Esophagus (tissue), 2 donors: ENCODE data around the gene THBS2. TPM values are rescaled to one million over a fixed set of nuclear protein-coding genes. Genes with fewer than 3 reads are reported as not detected.
"Not testable (repeated sequence)": the region's sequence is repeated elsewhere in the genome, so short reads cannot be mapped to it uniquely, and the experiment has no call there.

ENCODE experiments used
- H3K27ac ChIP-seq, 2 donors: one replicate each; pipeline ENCODE4 v1.5.1; 2013; ENCODE audit warnings: low read depth in 2 of 2, mild to moderate bottlenecking in 2 of 2, inconsistent platforms in 1 of 2, low read length in 1 of 2, moderate library complexity in 1 of 2
- H3K27me3 ChIP-seq, 2 donors: one replicate each; pipeline ENCODE4 v1.6.1; 2013; ENCODE audit warnings: low read length in 2 of 2, control low read depth in 1 of 2, mild to moderate bottlenecking in 1 of 2; ENCODE audit not compliant: insufficient read depth in 2 of 2, control insufficient read depth in 1 of 2
- H3K36me3 ChIP-seq, 2 donors: one replicate each; pipeline ENCODE4 v1.6.1; 2013; ENCODE audit warnings: low read length in 1 of 2; ENCODE audit not compliant: control insufficient read depth in 2 of 2, insufficient read depth in 2 of 2
- H3K4me1 ChIP-seq, 2 donors: one replicate each; pipeline ENCODE4 v1.6.1; 2013; ENCODE audit warnings: low read length in 1 of 2; ENCODE audit not compliant: control insufficient read depth in 2 of 2, insufficient read depth in 2 of 2
- H3K4me3 ChIP-seq, 2 donors: one replicate each; pipeline ENCODE4 v1.5.1; 2013; ENCODE audit warnings: low read length in 2 of 2, mild to moderate bottlenecking in 2 of 2, low read depth in 1 of 2, moderate library complexity in 1 of 2
- H3K9me3 ChIP-seq, 2 donors: one replicate each; pipeline ENCODE4 v1.6.1; 2013; ENCODE audit warnings: mild to moderate bottlenecking in 2 of 2, low read depth in 1 of 2, low read length in 1 of 2, moderate library complexity in 1 of 2; ENCODE audit not compliant: control insufficient read depth in 2 of 2, insufficient read depth in 1 of 2
- WGBS, 2 donors: extraction: QIAGEN DNeasy Blood & Tissue Kit; methylation state at CpG; one replicate each; pipeline ENCODE4 v1.1.7; 2013; 5-methylcytosine and 5-hydroxymethylcytosine counted together
- polyA plus RNA-seq, 2 donors: library from polyadenylated mRNA; stranded (reverse); fragments of 200-250 nt; gene quantifications; one replicate each; pipeline ENCODE4 v1.2.3, GENCODE V29; 2013
- donor health status: healthy with polysubstance abuse.
- donor health status: Bipolar disorder and iron deficiency.

The THBS2 gene
- 1 to 10 TPM; 1.6 to 2.5 TPM for polyA plus RNA-seq

GRCh38 chr6:169253337-169254238 is at the start of gene THBS2:
TSS of gene THBS2 (minus strand) at chr6:169253846. CDS start at chr6:169250784, 3,062 bp downstream.
- Histone ChIP-seq H3K4me1 (peaks cover 8 to 9% of the 10 kb centered on the region in 2 donors), H3K36me3 (no peaks in the 10 kb centered on the region), H3K4me3 (peak within 1 kb of the TSS; percentile 27 to 34), H3K27ac (peak within 1 kb of the TSS; percentile 17 to 50), H3K27me3 (no peaks in the 10 kb centered on the region), H3K9me3 (no peaks in the 10 kb centered on the region)
- 9 to 10% methylated on average over 34 of the region's 34 CpGs for WGBS, 2 donors

- Histone ChIP-seq H3K36me3 (no peaks in the 10 kb centered on the region), H3K27ac (no peak overlapping the region), H3K4me3 (no peak overlapping the region), H3K27me3 (no peaks in the 10 kb centered on the region), H3K4me1 (no peaks in the 10 kb centered on the region), H3K9me3 (no peaks in the 10 kb centered on the region)
- WGBS, 2 donors = 62 to 94% methylated on average over 2 to 3 of the region's 3 CpGs
Measured at GRCh38 chr6:169302716-169303115, 49.1 kb upstream of the THBS2 start.

- Histone ChIP-seq H3K36me3 (no peaks in the 10 kb centered on the region), H3K9me3 (no peaks in the 10 kb centered on the region), H3K4me1 (no peaks in the 10 kb centered on the region), H3K27me3 (no peaks in the 10 kb centered on the region), H3K4me3 (no peak overlapping the region), H3K27ac (no peak overlapping the region)
Measured at GRCh38 chr6:169302255-169302654, 48.6 kb upstream of the THBS2 start.

- H3K9me3 ChIP-seq = no peaks in the 10 kb centered on the region
- H3K27me3 ChIP-seq = no peaks in the 10 kb centered on the region
- no peak overlapping the region for H3K4me3 ChIP-seq
- H3K4me1 ChIP-seq = no peaks in the 10 kb centered on the region
- no peaks in the 10 kb centered on the region for H3K36me3 ChIP-seq
- 88 to 91% methylated on average over 4 of the region's 4 CpGs for WGBS, 2 donors
- no peak overlapping the region for H3K27ac ChIP-seq
Measured at GRCh38 chr6:169300916-169301315, 47.3 kb upstream of the THBS2 start.

- not testable (repeated sequence) for H3K4me1 ChIP-seq, H3K9me3 ChIP-seq, H3K36me3 ChIP-seq, H3K27me3 ChIP-seq, H3K27ac ChIP-seq, H3K4me3 ChIP-seq
- 54 to 86% methylated on average over 1 of the region's 1 CpG for WGBS, 2 donors
Measured at GRCh38 chr6:169298626-169299025, 45.0 kb upstream of the THBS2 start.

- Histone ChIP-seq H3K36me3 (no peaks in the 10 kb centered on the region), H3K4me3 (no peak overlapping the region), H3K27ac (no peak overlapping the region), H3K27me3 (no peaks in the 10 kb centered on the region), H3K4me1 (no peaks in the 10 kb centered on the region), H3K9me3 (no peaks in the 10 kb centered on the region)
- WGBS, 2 donors = 62 to 81% methylated on average over 6 of the region's 6 CpGs
Measured at GRCh38 chr6:169296622-169297021, 43.0 kb upstream of the THBS2 start.

- no peaks in the 10 kb centered on the region for H3K4me1 ChIP-seq
- 42 to 53% methylated on average over 1 of the region's 1 CpG for WGBS, 2 donors
- no peak overlapping the region for H3K27ac ChIP-seq
- no peaks in the 10 kb centered on the region for H3K27me3 ChIP-seq
- no peak overlapping the region for H3K4me3 ChIP-seq
- no peaks in the 10 kb centered on the region for H3K36me3 ChIP-seq
- no peaks in the 10 kb centered on the region for H3K9me3 ChIP-seq
Measured at GRCh38 chr6:169296170-169296569, 42.5 kb upstream of the THBS2 start.

GRCh38 chr6:169293196-169293595 is 39.5 kb upstream of the THBS2 start:
- no peak overlapping the region for H3K27ac ChIP-seq

GRCh38 chr6:169292338-169293124 is 38.9 kb upstream of the THBS2 start:
- Histone ChIP-seq H3K27me3 (no peaks in the 10 kb centered on the region), H3K27ac (peak overlapping the region; percentile 11 to 54), H3K36me3 (no peaks in the 10 kb centered on the region), H3K4me3 (no peak overlapping the region), H3K4me1 (peaks cover 0 to 2% of the 10 kb centered on the region in 2 donors), H3K9me3 (no peaks in the 10 kb centered on the region)
- 61 to 74% methylated on average over 11 of the region's 11 CpGs for WGBS, 2 donors

More at GRCh38 chr6:169293196-169293595, 39.5 kb upstream of the THBS2 start:
- H3K4me3 ChIP-seq = no peak overlapping the region
- H3K4me1 ChIP-seq = peaks cover 0 to 2% of the 10 kb centered on the region in 2 donors
- 51 to 54% methylated on average over 2 of the region's 2 CpGs for WGBS, 2 donors
- no peaks in the 10 kb centered on the region for H3K27me3 ChIP-seq
- no peaks in the 10 kb centered on the region for H3K36me3 ChIP-seq
- no peaks in the 10 kb centered on the region for H3K9me3 ChIP-seq
